Forelimb muscle (tissue), 1 donor: ENCODE measurements around the gene PHF20. TPM values are rescaled to one million over a fixed set of nuclear protein-coding genes. Genes with fewer than 3 reads are reported as not detected.
"Not testable (repeated sequence)": the region's sequence is repeated elsewhere in the genome, so short reads cannot be mapped to it uniquely, and the experiment has no call there.

Experiments
- DNase-seq: peaks from one replicate; pipeline ENCODE4 v3.0.0-alpha.2; 2013; ENCODE audit warnings: low read depth
- polyA plus RNA-seq: library from polyadenylated mRNA; unstranded; fragments of 120-200 nt; gene quantifications from one replicate; pipeline ENCODE4 v1.2.1, GENCODE V29; 2013; ENCODE audit not compliant: insufficient read length

The PHF20 gene
- polyA plus RNA-seq, 1 donor: 25.9 TPM

GRCh38 chr20:35739294-35740163 lies 32.3 kb upstream of the PHF20 start:
- no peak for DNase-seq

- DNase-seq: peak; percentile 100
Observed at GRCh38 chr20:35741892-35742740, 29.7 kb upstream of the PHF20 start, which contains the start of gene RBM39. Gene RBM39 (minus strand): TSS chr20:35742260. CDS start chr20:35740874, 1,386 bp downstream.

DNA sequence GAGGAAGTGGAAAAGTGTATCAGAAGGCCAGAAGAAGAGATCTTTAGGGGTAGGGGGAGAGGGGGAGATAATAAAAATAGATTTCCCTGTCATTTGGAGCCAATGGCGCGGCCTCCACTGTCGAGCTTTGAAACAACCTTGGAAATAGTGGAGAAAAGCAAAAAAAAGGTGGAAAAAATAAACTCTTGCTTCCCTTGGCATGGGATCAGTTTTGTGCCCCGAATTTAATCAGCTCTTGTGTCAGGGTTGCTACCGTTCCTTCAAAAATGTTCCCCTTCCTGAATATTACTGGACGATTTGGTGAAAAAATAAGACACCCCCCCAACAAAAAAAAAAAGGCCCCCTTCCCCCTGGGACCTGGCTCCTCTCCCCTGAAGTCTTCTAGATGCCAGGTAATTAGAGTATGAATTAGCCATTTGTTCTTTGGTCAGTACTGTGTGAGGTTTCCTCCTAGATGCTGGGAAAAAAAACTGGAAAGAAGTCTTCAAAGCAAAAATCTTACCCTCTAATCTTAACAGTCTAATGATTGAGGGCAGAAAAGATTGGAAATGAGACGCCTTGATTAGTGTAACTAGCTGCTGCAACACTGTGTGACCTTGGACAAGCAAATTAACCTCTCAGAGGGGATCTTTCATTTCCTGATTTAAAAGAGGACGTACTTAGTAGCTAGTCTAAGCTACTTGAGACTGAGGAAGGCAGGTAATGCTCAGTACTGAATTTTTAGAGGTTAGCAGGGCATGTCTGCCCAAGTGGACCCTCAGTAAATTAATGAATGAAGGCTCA lies 28.9 kb upstream of the PHF20 start:
- DNase-seq: no peak

- no peak for DNase-seq
Observed at GRCh38 chr20:35743693-35744491, 27.9 kb upstream of the PHF20 start.

- not testable (repeated sequence) for DNase-seq
Observed at GRCh38 chr20:35744492-35744841, 27.3 kb upstream of the PHF20 start.

DNA sequence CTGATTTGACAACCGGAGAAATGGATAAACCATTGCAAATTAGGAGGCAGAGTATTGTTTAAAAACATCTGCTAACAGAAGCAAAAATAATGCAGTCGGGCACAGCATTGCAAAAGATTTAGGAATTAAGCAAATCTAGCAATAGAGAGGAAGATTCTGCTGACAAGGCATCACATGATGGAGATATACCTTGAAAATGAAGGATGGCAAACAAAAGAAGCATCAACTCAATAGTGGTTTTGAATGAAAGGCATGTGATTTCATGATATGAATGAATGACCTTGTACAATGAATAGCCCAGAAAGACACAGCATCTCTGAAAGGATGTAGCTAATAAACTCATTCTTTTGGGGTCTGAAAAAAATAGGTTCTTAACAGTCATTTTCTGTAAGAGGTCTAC lies 21.2 kb upstream of the PHF20 start:
- DNase-seq: no peak

DNA sequence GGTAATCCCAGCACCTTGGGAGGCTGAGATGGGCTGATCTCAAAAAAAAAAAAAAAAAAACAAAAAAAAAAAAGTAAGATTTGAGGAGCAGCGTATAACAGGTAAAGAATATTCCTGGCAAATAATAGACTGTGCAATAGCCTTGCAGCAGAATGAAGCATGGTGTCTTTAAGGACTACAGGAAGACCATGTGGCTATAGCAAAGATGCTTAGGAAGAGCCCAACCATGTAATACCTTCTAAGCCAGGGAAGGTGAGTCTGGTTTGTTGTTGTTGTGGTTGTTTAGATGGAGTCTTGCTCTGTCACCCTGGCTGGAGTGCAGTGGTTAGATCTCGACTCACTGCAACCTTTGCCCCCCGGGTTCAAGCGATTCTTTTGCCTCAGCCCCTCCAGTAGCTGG lies 15.4 kb upstream of the PHF20 start:
- DNase-seq: no peak

DNA sequence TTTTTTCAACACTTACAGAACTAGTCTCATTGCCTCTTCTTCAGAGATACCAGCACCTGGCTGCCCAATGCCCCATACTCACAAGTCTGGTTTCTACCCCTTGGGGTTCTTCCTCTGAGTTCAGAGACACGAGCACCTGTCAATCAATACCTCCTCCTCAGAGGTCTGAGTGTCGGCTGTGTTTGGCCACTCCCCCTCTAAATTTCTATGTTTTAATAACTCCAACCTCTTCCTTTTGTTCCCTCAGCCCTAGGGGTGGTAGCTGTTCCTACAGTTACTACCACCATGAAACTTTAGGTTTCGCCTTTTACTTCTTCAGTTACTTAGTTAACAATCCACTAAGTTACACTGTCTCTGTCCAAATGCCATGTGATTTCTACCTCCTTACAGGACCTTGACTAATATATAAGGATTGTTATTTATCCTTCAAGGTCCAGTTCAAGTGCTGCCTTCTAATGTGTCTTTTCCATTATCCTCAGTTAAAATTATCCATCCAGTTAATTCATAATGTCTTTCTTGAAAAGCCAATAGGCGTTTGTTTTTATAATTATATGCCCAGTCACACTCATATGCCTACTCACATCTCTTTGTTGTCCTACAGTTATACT lies 14.6 kb upstream of the PHF20 start:
- no peak for DNase-seq

DNA sequence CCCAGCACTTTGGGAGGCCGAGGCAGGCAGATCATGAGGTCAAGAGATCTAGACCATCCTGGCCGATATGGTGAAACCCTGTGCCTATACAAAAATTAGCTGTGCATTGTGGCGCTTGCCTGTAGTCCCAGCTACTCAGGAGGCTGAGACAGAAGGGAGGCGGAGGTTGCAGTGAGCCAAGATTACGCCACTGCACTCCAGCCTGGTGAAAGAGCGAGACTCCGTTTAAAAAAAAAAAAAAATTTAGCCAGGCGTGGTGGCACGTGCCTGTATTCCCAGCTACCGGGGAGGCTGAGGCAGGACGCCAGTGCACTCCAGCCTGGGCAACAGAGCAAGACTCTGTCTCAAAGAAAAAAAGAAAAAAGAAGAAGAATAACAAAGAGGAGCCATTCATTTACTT lies 10.3 kb upstream of the PHF20 start:
- DNase-seq: not testable (repeated sequence)

DNA sequence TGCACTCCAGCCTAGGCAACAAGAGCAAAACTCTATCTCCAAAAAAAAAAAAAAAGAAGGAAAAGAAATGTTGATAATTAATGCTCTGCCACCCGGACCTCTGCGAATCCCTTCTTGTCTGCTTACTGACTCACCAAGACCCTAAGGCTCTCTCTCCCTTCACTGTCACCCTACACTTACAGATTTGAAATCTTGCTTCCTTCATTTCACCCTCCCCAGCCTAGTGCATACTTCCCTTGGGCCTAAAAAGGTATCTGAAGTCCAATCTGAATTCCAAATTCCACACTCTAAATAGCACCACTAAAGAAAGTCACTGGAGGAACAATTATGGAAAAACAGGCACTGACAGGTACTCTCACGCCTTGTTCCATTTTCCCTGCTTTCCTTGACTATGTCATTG lies 9.4 kb upstream of the PHF20 start:
- no peak for DNase-seq

- DNase-seq: not testable (repeated sequence)
Observed at GRCh38 chr20:35764936-35765335, 6.9 kb upstream of the PHF20 start.

- no peak for DNase-seq
Observed at GRCh38 chr20:35766843-35767242, 5.0 kb upstream of the PHF20 start.

- no peak for DNase-seq
Observed at GRCh38 chr20:35767683-35768481, 3.9 kb upstream of the PHF20 start.

GRCh38 chr20:35768731-35769664 lies 2.8 kb upstream of the PHF20 start:
- peak; percentile 74 for DNase-seq

GRCh38 chr20:35771367-35771688 lies 487 bp upstream of the PHF20 start:
- no peak for DNase-seq

DNA sequence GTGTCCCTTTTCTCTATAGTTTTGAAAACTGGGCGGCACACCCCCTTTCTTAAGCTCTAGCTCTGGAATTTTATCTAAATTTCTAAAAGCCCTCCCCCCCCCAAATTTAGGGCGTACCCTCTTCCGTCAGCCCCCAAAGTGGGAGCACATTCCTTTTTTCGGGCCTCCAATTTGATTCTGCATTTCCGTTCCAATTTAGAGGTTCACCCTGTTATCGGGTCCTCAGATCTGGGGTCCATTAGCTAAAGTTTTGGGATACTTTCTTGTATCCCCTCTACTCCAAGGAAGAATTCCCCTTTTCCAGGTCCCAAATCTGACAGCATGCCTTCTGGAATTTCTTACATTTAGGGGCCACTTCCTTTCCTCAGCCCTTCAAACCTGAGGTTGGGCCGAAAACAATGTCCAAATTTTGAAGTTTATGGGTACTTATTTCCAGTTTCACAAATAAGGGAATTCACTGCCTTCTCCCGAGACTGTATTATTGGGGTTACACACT lies 796 bp downstream of the PHF20 start:
- DNase-seq: no peak

DNA sequence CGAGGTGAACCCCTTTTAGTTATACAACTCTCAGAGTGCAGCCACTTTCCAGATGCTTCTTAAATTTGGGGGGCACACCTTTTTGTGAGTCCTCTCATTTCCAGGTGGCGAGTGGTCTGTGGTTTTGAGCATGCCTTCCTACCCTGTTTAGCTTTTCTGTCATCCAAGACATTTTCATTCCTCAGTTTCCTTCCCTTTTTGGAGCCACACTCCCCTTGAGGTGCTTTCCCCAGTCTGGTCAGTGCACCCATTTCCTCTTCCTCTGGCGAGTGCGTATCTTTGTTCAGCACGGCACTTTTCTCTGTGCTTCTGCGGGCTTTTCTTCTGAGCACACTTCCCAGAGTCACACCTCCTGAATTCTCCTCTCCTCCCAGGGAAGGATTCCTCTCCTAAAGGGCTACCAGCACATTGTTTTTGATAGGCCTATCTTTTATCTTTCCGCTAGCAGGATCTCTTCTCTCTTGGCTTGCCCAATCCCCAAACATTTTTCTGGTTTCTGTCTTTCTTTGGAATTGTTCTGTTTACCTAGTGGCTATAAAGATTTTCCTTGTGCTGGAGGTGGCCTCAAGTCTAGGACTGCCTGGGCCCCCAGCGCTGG lies 1.4 kb downstream of the PHF20 start:
- no peak for DNase-seq

- no peak for DNase-seq
Observed at GRCh38 chr20:35774391-35774790, 2.6 kb downstream of the PHF20 start.
